Nephron (organoid): Measurements from ENCODE around the gene ATP13A4.

Source experiments
- H3K27ac Mint-ChIP-seq, 3 experiments: 2 replicates each; pipeline ENCODE4 v1.8.0; 2020; ENCODE audit warnings: mixed read lengths in 3 of 3, mild to moderate bottlenecking in 2 of 3, moderate library complexity in 1 of 3
- H3K27me3 Mint-ChIP-seq: 2 replicates; pipeline ENCODE4 v1.8.0; 2021; ENCODE audit warnings: low read depth, mild to moderate bottlenecking, moderate library complexity, mixed read lengths
- H3K36me3 Mint-ChIP-seq: 2 replicates; pipeline ENCODE4 v1.8.0; 2020; ENCODE audit warnings: low read depth, mixed read lengths
- H3K4me1 Mint-ChIP-seq: 2 replicates; pipeline ENCODE4 v1.8.0; 2020; ENCODE audit warnings: mixed read lengths
- H3K4me3 Mint-ChIP-seq, 3 experiments: 2 replicates each; pipeline ENCODE4 v1.8.0; 2020; ENCODE audit warnings: mild to moderate bottlenecking in 3 of 3, mixed read lengths in 3 of 3, moderate library complexity in 2 of 3
- H3K9me3 Mint-ChIP-seq: 2 replicates; pipeline ENCODE4 v1.8.0; 2020; ENCODE audit warnings: mixed read lengths
- CTCF ChIP-seq, 3 experiments: fragments of 200-600 bp; sonication (generic); IDR thresholded peaks; one replicate each; pipeline ENCODE4 v1.5.0; 2021; ENCODE audit warnings: antibody characterized with exemption in 3 of 3; ENCODE audit not compliant: unreplicated experiment in 3 of 3

The ATP13A4 gene

GRCh38 chr3:193400304-193400703, 154.4 kb downstream of the ATP13A4 start:
- H3K27ac Mint-ChIP-seq = no peak overlapping the region
- H3K9me3 Mint-ChIP-seq = peaks cover 2% of the 10 kb centered on the region
- no peak overlapping the region for H3K4me3 Mint-ChIP-seq
- peaks cover 5% of the 10 kb centered on the region for H3K4me1 Mint-ChIP-seq
- no peaks in the 10 kb centered on the region for H3K36me3 Mint-ChIP-seq
- peaks cover 3% of the 10 kb centered on the region for H3K27me3 Mint-ChIP-seq
- TF ChIP-seq CTCF (IDR thresholded peaks at IDR 0.05; ENCODE audit: unreplicated experiment in 3 of 3) = no peak

- H3K9me3 Mint-ChIP-seq = no peaks in the 10 kb centered on the region
- no peak overlapping the region for H3K4me3 Mint-ChIP-seq
- no peak overlapping the region for H3K27ac Mint-ChIP-seq
- H3K36me3 Mint-ChIP-seq = no peaks in the 10 kb centered on the region
- peaks cover 11% of the 10 kb centered on the region for H3K4me1 Mint-ChIP-seq
- no peaks in the 10 kb centered on the region for H3K27me3 Mint-ChIP-seq
- no peak for TF ChIP-seq CTCF (IDR thresholded peaks at IDR 0.05; ENCODE audit: unreplicated experiment in 3 of 3)
Measured at GRCh38 chr3:193396451-193397244, 158.0 kb downstream of the ATP13A4 start.

- Mint-ChIP-seq H3K27me3 (peaks cover 3% of the 10 kb centered on the region), H3K4me3 (no peak overlapping the region), H3K4me1 (peaks cover 11% of the 10 kb centered on the region), H3K9me3 (no peaks in the 10 kb centered on the region), H3K36me3 (no peaks in the 10 kb centered on the region), H3K27ac (peak overlapping the region; percentile 37 to 60 (median 50))
- TF ChIP-seq CTCF (IDR thresholded peaks at IDR 0.05; ENCODE audit: unreplicated experiment in 3 of 3) = no peak
Measured at GRCh38 chr3:193391902-193392301, 162.8 kb downstream of the ATP13A4 start.

GRCh38 chr3:193389335-193389734, 165.4 kb downstream of the ATP13A4 start:
- peaks cover 7% of the 10 kb centered on the region for H3K4me1 Mint-ChIP-seq

GRCh38 chr3:193388361-193388760, 166.3 kb downstream of the ATP13A4 start:
- H3K27ac Mint-ChIP-seq = no peak overlapping the region
- peaks cover 3% of the 10 kb centered on the region for H3K27me3 Mint-ChIP-seq
- TF ChIP-seq CTCF (IDR thresholded peaks at IDR 0.05; ENCODE audit: unreplicated experiment in 3 of 3) = no peak
- H3K36me3 Mint-ChIP-seq = no peaks in the 10 kb centered on the region
- peaks cover 4% of the 10 kb centered on the region for H3K4me1 Mint-ChIP-seq
- H3K9me3 Mint-ChIP-seq = no peaks in the 10 kb centered on the region
- no peak overlapping the region for H3K4me3 Mint-ChIP-seq

More at GRCh38 chr3:193389335-193389734, 165.4 kb downstream of the ATP13A4 start:
- peaks cover 3% of the 10 kb centered on the region for H3K27me3 Mint-ChIP-seq
- H3K4me3 Mint-ChIP-seq = no peak overlapping the region
- no peak for TF ChIP-seq CTCF (IDR thresholded peaks at IDR 0.05; ENCODE audit: unreplicated experiment in 3 of 3)
- H3K9me3 Mint-ChIP-seq = no peaks in the 10 kb centered on the region
- no peak overlapping the region for H3K27ac Mint-ChIP-seq
- no peaks in the 10 kb centered on the region for H3K36me3 Mint-ChIP-seq

GRCh38 chr3:193387596-193387995, 167.1 kb downstream of the ATP13A4 start:
- no peak overlapping the region for H3K27ac Mint-ChIP-seq
- H3K27me3 Mint-ChIP-seq = peaks cover 4% of the 10 kb centered on the region
- H3K36me3 Mint-ChIP-seq = no peaks in the 10 kb centered on the region
- no peaks in the 10 kb centered on the region for H3K9me3 Mint-ChIP-seq
- TF ChIP-seq CTCF (IDR thresholded peaks at IDR 0.05; ENCODE audit: unreplicated experiment in 3 of 3) = no peak
- H3K4me3 Mint-ChIP-seq = no peak overlapping the region
- no peaks in the 10 kb centered on the region for H3K4me1 Mint-ChIP-seq
